ENCODE results near the gene FAM204A.
A peak's percentile ranks its signal among the peaks of the same experiment; 100 is the strongest.

FAM204A gene

DNA sequence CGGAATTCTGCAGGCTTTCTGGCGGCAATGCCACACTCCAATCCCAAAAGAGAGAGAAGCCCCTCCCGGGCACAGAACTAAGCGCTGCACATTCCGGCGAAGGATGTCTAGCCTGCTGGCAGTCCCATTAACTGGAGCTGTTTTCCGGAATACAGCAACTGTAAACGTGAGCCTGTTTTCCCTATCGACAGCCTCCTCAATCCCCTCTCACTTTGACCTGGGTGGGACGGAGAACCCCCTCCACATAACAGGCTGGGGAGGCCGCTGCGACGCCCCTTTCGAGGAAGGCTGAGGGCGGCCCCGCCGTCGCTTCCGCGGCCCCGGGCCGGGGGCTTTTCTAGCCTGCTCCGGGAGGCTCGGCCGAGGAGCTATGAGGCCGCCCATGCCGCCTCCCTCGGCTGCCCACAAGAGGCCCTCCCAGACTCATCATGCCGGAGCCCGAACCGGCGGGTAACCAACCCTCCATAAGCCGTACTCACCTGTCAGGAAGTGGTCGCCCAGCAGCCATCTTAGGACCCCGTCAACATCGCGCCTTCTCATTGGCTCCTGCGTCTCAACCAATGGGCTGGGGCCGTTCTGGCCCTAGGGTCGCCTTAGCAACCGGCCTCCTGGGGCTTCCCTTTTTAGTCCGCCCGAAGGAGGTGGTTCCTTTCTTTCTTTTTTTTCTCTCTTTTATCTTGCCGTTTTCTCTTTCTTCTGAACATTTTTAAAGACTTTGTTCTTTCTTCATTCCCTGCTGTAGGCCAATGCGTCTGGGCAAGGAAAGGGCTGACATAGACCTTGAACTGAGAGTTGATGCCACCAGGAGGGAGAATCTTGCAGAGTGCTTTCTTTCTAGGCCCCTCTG is at the start of gene FAM204A:
Gene FAM204A (minus strand): TSS at position 534 of the 847 bp plus-strand sequence. CDS start 5,909 bp downstream, outside the sequence.
- peak; percentile 92 to 93 for DNase-seq (ENCODE audit: low read depth in 2 of 2)

DNA sequence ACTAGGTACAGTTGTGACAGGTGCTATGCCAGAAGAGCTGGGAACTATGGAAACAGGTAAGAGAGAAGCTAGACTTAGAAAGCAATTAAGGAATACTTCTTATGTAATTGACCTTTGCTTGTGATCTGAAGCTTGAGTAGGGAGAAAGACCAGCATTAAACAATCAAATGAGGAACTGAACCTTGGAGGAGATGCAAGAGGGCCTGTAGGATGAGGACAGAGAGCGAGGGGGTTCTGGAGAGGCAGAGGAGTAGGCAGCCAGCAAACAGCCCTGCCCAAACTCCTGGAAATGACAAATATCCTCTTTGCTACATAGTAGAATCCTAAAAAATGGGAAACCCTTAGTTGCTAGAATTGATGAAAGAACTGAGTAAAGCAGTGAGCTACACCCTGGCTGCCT is 41.6 kb upstream of the FAM204A start:
- DNase-seq (ENCODE audit: low read depth in 2 of 2), result no peak

DNA sequence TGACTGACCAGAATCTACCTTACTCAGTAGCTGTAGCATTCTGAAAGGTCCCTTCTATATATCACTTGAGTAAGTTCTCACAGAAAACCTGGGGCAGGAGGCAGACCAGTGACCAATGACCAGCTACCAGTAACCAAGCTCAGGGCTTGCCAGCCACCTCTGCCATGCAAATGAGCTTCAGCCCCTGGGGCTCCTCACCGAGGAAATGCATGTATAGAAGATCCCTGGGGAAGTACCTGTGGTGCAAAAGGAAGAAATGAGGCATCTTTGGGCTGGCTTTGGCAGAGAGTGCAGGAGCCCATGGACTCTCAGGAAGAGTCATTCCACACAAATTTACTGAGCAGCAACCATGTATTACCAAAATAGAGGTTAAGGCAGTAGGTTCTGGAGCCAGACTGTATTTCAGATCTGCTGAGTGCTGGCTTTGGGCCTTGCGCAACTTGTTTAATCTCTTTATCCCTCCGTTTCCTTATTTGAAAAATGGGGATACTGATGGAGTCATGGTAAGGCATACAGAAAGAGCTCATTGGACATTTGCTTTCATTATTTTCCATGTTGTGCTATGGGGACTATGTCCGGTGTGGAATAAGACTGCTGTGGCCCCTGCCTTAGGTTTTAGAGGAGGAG is 41.1 kb upstream of the FAM204A start:
- no peak for DNase-seq (ENCODE audit: low read depth in 2 of 2)

DNA sequence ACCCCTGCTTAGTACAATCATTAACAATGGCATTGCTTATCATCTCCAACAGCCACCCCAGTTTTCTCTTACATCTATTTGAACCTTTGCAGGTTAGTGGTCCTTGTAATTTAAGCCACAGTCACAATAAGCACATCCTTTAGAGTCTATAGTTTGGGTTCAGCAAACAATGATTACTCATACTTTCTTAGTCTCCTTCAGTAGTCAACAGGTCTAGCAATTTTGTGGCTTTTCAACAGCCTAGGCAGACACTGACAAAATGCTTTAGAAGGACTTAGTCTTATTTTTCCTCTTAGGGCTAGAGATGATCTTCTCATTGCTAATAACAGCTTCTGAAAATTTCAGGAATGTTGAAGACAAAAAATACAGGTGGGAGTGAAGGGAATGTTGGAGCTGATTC is 32.3 kb upstream of the FAM204A start:
- no peak for DNase-seq (ENCODE audit: low read depth in 2 of 2)

DNA sequence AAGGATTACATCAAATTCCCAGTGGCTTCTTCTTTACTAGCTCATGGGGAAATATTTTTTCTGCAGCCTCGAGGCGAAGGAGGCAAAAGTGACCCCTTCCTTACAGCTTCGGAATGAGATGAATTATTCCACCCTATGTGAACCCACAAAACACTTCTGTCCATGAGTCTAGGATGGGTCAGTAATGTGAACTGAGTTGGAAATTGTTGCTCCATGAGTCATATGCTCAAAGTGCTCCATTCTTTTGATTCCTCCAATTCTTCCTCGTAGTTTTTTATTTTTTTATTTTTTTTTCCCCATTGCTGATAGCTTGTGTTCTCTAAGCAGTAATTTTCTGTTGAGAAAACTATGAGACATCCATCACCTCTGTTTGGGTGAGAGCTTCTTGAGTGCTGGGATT is 31.7 kb upstream of the FAM204A start:
- DNase-seq (ENCODE audit: low read depth in 2 of 2), result no peak

DNA sequence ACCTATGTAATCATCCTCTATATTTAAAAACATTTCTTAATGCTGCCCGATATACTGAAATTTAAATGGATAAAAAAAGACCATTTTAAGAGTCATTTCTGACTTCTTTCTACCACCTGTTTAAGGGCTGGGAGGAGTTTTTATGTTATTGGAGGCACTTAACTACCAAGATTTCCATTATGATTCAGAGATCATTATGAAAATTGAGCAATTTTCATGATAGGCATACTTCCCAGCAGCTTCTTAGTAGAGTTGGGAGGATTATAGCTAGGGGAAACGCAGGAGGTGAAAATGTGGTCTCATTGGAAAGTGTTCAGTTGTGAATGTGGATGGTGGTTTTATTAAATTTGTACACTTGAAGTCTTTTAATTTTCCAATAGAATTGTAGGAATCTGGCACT is 28.4 kb upstream of the FAM204A start:
- no peak for DNase-seq (ENCODE audit: low read depth in 2 of 2)

DNA sequence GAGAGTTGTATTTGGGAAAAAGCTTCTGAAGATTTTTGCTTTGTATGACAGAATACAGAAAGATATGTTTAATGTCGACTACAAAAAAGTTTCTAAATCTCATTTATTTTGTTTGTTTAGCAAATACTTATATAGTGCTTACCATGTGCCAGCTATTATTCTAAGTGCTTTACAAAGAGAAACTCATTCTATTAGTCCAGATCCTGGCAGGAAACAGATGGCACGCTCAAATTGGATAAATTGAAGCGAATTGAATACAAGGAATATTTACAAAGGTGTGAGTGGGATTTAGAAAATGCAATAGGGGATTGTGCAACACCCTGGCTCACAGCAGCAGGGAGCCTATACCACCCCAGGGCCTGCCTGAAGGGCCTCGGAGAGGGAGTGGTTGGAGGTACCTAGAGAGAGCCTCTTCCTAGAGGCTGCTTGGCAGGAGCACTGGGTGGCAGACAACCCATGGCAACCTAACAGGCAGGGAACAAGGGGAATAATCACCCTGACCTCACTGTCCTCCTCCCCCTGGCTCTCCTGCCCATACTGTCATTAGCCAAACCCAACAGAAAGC is 27.6 kb upstream of the FAM204A start:
- DNase-seq (ENCODE audit: low read depth in 2 of 2), result no peak

DNA sequence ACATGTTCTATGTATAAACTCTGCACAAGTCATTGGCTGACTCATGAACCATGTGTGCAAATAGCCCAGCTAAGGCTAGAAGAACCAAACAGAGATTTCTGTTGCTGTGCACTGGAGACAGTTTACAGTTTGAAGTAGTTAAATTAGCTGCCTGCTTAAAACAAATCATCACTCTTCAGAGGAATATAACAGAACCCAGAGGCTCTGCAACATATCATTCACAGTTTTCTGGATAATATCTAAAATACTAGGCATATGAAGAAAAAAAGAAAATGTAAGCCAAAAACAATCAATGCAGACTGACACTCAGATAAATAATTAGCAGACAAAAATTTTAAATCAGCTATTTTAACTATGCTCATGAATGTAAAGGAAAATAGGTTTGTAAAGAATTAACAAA is 23.6 kb upstream of the FAM204A start:
- DNase-seq (ENCODE audit: low read depth in 2 of 2), result no peak

DNA sequence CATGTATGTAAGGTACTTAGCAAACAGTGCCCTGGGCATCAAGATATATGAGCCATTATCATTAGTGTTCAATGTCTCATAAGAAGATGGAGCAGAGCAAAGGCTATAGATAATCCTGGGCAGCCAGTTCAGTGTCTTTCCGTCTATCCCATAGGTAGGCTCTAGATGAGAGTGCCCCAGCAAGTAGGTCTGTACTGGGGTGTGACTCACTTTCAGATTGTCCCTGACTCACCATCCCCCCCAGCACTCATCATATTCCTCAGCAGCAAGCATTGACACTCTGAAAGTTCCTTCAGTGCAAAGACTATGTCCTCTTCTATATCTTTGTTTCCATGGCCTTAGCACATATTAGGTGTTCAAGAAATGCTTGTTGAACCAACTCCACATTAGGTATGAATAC is 20.0 kb upstream of the FAM204A start:
- DNase-seq (ENCODE audit: low read depth in 2 of 2), result no peak

DNA sequence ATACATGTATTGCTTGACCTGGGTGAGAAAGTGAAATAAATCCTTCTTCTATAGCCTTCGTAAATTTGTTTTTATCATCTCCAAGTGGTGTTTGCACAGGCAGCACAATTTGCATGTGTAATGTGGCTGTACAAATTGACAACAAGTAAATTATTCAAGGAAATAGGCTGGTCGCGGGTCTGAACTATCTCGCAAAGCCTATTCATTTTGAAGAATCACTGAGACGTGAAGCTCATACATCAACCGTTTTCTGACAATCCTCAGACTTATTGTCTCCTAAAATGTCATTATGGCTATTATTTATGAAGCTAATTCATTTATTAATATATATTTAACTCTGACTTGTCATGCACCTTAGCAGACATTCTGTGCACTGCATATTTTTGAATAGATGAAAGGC is 16.2 kb upstream of the FAM204A start:
- DNase-seq (ENCODE audit: low read depth in 2 of 2), result no peak

DNA sequence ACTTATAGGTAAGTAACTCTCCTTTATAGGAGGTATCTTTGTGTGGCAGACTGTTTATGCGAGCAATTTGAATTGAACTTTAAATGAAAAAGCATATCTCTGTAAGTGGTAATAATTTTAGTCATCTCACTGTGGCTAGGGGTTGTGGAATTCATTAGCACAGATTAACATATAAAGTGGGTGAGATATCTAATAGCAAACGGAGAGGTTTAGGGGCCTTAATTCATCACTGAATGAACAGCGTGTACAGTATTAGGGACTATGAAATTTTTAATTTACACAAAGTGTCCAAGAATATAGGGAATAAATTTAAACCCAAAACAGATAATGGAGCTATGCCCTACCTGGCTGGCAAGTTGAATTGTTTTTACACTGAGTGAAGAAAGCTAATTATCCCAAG is 15.7 kb upstream of the FAM204A start:
- DNase-seq (ENCODE audit: low read depth in 2 of 2), result no peak

DNA sequence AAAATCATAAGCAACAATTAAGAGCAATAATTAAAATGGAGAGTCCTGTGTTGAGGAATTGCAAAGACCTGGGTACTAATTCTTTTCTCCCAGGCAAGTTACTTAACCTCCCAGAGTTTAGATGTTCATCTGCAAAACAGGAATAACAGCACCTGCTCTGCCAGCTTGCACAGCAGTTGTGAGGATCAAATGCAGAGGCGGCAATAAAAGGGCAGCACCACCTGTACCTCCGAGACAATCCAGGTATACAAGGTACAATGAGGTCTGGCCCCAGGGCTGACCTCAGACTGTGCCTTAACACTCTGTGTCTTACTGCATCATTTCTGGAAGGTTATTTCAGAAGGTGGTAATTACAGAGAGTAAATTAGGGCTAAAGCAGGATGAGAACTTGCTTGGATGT is 14.5 kb upstream of the FAM204A start:
- DNase-seq (ENCODE audit: low read depth in 2 of 2), result no peak

DNA sequence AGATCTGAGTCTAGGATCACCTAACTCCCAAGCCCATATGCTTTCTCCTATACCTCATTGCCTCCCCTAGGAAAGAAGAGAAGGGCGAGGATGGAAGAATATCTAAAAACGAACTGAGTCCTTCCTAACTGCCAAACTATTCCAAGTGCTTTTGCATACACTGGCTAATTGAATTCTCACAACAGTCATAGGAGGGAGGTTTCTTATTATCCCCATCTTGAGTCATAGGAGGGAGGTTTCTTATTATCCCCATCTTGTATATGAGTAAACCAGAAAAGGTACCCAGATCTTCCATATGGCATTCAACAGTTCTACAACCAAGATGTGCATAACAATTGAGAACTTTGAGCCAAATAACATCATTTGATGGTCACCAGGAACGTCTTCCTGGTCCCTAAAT is 13.1 kb upstream of the FAM204A start:
- no peak for DNase-seq (ENCODE audit: low read depth in 2 of 2)

DNA sequence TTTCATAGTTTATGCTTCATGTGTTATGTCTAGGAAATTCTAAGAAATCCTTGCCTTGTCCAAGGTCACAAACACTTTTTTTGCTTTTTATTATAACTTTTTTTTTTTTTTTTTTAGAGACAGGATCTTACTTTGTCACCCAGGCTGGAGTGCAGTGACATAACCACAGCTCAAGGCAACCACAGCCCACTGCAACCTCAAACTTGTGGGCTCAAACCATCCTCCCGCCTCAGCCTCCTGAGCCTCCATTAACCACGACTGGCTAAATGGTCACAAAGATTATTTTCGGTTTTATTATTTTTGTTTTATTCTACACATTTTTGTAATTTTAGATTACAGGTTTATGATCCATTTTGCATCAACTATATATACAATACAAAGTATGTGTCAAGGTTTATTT is 7.1 kb upstream of the FAM204A start:
- DNase-seq (ENCODE audit: low read depth in 2 of 2), result no peak

DNA sequence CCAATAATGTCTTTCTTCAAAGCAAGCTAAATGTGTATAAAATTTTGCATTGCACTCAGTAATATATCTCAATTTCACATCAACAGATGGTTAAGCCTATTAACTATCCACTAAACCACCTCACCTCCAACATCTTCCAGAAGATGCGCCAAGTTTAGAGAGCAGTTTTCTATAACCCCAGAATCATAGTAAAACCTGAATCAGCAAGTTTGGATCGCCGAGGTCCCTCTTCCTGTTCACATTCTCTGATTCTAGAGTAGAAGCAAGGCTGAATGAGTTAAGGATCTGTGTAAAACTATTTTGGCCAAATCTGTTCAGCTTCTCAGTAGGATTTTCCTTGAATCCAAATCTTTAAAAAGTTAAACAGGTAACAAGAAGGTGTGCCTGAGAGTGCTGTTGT is 1.4 kb upstream of the FAM204A start:
- DNase-seq (ENCODE audit: low read depth in 2 of 2), result no peak

DNA sequence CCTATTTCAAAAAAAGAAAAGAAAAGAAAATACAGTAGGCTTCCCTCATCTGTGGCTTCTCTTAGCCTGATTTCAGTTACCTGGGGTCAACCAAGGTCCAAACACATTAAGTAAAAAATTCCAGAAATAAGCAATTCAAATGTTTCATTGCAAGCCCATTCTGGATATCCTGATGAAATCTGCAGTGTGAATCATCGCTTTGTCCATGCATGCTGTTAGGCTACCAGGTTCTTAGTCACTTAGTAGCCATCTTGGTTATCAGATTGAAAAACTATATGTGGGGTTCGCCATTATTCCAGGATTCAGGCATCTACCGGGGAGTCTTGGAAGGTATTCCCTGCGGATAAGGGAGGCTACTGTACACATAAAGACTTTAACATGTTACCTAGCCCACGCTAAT is 991 bp upstream of the FAM204A start:
- DNase-seq (ENCODE audit: low read depth in 2 of 2), result no peak

DNA sequence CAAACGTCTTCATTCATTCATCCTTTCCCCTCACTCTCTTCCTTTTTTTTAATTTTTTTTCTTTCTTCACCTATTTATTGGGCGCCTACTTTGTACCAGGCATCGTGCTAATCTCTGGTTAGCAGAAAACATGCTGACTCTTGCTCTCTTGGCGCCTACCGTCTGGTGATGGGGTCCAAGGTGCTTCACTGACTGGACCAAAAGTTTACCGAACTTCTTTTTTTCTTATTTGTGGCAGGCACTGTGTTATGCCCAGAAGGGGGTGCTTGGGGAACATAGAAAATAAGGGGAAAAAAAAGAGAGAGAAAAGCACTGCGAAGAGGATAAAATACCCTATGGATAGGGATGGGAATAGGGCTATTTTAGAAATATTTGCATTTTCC is 505 bp upstream of the FAM204A start:
- no peak for DNase-seq (ENCODE audit: low read depth in 2 of 2)

DNA sequence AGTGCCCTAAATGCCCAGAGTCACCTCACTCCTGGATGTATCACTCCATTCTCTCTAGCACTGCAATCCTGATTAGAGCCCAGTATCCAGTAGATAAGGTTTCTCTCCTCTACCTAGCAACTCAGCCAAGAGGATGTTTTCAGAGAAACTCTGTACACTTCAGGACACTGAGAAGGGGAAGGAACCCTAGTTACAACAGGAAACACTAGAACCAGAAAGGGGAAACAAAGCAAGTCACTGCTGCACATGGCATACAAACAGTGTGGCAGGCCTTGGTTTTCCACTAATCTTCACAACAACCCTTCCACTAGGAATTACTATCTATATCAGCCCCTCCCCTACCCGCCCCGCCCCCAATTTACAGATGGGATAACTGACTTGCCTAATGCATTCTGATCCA is 1.6 kb downstream of the FAM204A start:
- no peak for DNase-seq (ENCODE audit: low read depth in 2 of 2)

DNA sequence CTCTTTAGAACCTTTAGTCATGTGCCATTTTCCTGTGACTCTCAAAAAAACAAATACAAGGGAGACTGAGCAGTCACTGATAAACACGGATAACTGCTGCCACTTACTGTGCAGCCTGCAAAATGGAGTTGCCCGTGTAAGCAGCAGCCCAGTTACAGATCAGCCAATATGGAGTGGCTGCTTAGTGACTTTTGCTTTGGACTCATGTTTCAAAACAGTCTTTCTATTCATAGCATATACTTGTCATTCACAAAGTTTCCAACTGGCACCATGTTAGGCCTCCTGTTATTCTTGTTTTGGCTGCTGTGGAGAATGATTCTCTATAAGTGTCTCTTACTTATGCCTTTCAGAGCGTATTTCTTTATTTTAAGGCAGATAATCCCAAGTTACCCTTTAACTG is 3.0 kb downstream of the FAM204A start:
- DNase-seq (ENCODE audit: low read depth in 2 of 2), result no peak

DNA sequence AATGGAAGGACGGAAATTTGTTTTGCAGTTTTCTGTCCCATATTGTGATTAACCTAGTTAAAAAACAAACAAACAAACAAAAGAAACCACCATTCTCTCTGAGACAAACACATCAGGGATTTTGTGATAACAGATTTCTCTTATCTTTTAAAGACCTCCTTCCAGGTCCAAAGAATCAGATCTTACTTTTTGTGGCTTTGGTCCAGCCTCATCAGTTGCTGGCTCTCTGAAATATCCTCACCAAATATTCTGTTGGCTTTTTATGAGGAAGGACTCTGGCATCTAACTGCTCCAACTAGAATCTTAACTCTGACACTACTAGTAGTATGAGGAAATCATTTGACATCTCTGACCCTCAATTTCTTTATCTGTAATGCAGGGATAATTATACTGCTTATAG is 4.8 kb downstream of the FAM204A start:
- no peak for DNase-seq (ENCODE audit: low read depth in 2 of 2)

DNA sequence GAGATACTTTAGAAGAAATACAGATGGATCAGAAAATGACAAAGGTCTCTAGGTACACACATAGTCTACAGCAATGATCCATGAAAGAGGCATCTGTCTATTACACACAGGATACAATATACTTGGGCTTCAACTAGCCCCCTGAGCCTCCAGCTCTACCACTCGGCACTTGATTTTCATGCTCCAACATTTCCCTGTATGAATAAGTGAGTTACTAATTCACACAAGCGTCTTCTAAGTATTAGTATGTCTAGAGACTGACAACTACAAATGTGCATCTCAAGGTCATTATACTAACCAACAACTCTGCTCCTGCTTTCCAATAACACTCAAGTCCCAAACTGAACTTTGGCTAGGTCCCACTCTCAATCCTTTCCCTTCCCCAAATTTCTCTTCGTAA is 8.3 kb downstream of the FAM204A start:
- DNase-seq (ENCODE audit: low read depth in 2 of 2), result no peak

DNA sequence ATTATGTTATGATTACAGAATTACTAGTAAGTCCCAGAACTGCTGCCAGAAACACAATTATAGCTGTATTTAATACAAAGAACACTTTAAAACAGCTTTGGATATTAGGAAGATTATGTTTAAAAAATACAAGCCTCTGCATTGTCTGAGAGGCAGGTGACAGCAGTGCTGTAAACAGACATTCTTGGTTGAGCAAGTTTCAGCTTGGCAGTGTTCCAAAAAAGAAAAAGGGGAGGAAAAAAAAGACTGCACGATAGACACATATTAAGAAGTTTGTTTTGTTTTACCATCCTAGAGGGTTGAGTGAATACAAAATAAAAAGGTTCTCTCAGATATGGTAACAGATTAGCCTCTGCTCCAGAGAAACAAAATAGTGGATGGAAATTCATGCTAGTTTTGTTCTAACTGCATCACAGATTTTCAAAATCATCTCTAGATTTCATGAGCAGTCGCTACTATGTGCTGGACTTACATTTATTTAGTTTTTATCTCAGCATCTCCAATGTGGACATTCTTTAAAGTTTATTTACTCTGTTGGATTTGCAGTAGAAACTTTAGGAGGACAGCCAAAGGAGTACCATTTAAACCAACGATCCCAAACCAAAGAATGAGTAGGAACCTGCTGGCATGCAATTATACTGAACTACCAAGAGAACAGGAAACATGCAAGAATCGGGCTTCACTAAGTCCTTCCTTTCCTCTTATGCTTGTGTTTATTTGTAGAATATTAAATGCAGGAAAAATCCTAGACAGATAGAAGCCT is 9.0 kb downstream of the FAM204A start:
- no peak for DNase-seq (ENCODE audit: low read depth in 2 of 2)

DNA sequence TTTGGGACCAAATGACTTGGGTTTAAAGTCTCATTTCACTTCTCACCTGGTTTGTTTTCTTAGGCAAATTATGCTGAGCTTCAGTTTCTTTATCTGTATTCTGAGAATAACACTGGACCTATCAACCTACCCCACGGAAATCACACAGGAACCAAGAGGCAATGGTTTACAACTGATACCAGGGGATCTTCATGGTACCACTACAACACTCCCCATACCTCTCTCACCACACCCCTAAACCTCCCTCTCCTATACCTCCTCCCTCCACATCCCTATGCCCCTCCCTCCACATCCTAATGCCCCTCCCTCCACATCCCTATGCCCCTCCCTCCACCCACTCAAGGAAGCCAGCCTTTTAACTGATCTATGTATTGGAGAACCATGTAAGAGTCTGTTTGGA is 9.9 kb downstream of the FAM204A start:
- DNase-seq (ENCODE audit: low read depth in 2 of 2), result no peak
